ENCODE measurements around the gene TRIP10.
A peak's percentile ranks its signal among the peaks of the same experiment; 100 is the strongest.

Gene TRIP10

DNA sequence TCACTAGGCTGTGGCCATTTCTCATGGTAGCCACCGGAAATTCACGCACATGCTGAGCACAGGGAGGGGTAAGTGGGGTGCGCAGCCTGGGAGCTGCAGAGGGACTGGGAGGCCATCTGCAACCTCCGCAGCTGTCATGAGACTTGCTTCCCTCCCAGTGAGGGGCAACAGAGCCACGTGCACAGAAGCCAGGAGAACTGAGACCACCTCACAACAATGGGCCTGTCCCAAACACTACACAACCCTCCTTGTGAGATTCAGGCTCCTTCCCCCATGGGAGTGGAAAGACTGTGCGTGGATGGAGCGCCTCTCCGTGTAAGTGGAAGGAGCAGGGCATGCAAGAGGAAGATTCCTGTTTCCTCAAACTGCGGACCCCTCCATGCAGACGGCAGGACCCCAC is 27.9 kb upstream of the TRIP10 start:
- DNase-seq: no peak

- no peak for DNase-seq
These were observed 27.2 kb upstream of the TRIP10 start for GRCh38 chr19:6712231-6712630.

DNA sequence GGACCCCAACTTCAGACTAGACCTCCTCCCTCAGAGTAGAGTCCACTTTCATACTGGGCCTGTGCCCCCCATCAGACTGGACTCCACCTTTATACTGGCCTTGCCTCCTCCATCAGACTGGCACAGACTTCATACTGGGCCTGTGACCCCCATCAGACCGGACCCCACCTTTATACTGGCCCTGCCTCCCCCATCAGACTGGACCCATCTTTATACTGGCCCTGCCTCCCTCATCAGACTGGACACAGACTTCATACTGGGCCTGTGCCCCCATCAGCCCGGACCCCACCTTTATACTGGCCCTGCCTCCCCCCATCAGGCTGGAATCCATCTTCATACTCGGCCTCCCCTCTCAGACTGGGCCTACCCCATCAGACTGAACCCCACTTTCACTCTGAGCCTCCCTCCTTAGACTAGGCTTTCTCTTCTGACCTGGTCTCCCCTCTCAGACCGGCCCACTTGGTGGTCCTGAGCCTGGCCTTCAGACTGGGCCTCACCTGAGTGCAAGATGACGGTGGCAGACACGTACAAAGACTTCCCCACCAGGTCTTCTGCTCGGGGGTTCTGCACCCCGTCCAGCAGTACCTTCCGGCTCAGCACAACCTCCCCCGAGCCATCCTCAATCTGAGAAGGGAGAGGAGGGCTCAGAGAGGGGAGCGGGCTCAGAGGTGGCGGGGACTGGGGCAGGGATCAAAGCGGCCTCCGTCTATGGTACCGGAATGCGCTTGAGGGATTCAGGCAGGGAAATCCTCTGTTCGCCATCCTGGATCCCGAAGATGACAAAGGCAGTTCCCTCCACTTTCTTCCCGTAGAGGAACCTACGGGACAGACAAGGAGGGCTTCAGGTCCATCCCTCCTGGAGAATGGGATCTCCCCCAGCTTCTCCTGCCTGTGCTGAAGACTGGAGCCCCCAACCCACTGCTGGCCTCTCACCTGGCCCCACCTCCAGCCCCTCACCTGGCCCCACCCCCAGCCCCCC is 26.5 kb upstream of the TRIP10 start:
- DNase-seq: no peak

DNA sequence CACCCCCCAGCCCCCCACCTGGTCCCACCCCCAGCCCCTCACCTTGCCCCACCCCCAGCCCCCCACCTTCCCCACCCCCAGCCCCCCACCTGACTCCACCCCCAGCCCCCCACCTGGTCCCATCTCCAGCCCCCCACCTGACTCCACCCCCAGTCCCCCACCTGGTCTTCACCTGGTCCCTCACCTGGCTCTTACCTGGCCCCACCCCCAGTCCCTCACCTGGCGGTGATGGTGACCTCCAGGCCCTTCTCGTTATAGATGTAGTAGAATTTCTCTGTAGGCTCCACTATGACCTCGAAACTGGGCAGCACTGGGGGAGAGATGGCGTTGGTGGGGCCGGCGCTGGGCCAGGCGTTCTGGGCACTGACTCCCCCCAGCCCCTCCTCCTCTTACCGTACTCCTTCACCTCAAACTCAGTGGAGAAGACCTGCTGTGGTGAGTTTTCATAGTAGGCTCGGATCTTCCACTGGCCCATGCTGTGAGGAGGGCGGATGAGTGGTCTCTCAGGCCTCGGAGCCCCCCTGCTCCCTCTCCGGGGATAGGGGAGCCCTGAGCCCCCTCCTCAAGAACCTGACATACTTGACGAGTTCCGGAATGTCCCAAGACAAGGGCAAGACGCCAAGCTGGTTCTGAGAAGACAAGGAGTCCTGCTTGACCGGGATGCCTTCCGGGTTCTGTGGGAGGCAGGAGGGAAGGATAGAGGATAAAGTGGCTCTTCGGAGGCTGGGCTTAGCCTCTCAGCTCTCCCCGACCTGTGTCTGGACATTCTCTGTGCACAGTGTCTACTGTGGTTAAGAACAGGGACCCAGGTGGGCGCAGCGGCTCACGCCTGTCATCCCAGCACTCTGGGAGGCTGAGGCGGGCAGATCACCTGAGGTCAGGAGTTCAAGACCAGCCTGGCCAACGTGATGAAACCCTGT is 25.4 kb upstream of the TRIP10 start:
- no peak for DNase-seq

DNA sequence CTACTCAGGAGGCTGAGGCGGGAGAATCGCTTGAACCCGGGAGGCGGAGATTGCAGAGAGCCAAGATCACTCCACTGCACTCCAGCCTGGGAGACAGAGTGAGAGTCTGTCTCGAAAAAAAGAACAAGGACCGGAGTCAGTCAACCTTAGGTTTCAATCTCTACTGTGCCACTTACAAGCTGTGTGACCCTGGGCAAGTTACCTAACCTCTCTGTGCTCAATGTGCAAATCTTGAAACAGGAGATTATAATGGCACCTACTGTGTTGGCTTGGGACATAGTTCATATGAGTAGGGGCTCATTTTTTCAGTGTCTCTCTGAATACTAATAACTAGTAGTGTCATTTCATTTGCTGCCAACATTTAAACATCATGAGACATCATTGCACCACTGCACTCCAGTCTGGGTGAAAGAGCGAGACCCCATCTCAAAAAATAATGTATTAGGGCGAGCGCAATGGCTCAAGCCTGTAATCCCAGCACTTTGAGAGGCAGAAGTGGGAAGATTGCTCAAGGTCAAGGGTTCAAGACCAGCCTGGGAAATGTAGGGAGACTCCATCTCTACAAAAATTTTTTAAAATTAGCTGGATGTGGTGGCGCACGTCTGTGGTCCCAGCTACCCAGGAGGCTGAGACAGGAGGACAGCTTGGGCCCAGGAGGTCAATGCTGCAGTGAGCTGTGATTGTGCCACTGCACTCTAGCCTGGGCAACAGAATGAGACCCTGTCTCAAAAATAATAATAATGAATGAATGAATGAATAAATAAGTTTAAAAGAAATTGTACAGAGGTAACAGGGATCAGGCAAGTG is 24.5 kb upstream of the TRIP10 start:
- DNase-seq: no peak

GRCh38 chr19:6716610-6716970 is 22.9 kb upstream of the TRIP10 start:
- no peak for DNase-seq

DNA sequence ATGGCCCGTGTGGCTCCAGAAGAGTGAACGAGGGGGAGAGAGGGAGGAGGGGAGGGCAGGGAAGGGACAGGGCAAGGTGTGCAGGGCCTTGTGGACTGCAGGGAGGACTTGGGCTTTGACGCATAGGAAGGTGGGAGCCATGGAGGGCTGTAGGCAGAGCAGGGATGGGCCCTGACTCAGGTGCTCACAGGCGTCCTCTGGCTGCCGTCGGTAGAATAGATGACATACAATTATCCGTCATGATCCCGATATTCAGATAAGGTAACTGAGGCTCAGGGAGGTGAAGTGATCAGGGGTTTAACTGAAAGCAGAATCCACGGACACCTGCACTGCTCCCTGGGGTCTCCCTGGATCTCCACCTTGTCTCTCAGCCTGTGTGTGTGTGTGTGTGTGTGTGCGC is 22.4 kb upstream of the TRIP10 start:
- no peak for DNase-seq

DNA sequence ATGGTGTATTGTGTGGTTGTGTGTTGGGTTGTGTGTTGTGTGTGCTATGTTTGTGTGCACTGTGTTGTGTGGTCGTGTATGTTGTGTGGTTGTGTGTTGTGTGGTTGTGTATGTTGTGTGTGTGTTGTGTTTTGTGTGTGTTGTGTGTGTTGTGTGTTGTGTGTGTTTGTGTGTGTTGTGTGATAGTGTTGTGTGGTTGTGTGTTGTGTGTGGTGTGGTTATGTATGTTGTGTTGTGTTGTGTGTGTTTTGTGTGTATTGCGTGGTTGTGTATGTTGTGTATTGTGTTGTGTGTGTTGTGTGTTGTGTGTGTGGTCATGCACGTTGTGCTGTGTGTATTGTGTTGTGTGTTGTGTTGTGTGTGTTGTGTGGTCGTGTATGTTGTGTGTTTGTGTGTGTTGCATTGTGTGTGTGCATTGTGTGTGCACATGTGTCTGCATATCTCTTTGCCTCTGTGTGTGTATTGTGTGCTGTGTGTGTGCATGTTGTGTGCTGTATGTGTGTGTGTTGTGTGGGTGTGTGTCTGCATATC is 22.0 kb upstream of the TRIP10 start:
- DNase-seq: no peak

GRCh38 chr19:6718111-6718740 is 21.3 kb upstream of the TRIP10 start:
- no peak for DNase-seq

- peak in 1 of 2 experiments; percentile 10 for DNase-seq
These were observed 20.5 kb upstream of the TRIP10 start for GRCh38 chr19:6718741-6719539.

GRCh38 chr19:6719540-6719861 is 20.0 kb upstream of the TRIP10 start:
- no peak for DNase-seq

DNA sequence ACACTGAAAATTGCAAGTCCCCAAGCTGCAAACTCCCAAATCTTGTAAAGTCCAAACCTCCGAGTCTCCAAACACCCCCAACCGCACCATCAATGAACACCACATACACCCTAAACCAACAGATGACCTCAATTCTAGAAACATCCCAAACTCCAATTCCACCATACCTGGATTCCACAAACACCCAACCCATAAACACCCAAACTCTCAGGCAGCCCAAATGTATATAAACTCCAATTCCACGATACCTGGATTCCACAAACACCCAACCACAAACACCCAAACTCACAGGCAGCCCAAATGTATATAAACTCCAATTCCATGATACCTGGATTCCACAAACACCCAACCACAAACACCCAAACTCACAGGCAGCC is 19.5 kb upstream of the TRIP10 start:
- DNase-seq: no peak

DNA sequence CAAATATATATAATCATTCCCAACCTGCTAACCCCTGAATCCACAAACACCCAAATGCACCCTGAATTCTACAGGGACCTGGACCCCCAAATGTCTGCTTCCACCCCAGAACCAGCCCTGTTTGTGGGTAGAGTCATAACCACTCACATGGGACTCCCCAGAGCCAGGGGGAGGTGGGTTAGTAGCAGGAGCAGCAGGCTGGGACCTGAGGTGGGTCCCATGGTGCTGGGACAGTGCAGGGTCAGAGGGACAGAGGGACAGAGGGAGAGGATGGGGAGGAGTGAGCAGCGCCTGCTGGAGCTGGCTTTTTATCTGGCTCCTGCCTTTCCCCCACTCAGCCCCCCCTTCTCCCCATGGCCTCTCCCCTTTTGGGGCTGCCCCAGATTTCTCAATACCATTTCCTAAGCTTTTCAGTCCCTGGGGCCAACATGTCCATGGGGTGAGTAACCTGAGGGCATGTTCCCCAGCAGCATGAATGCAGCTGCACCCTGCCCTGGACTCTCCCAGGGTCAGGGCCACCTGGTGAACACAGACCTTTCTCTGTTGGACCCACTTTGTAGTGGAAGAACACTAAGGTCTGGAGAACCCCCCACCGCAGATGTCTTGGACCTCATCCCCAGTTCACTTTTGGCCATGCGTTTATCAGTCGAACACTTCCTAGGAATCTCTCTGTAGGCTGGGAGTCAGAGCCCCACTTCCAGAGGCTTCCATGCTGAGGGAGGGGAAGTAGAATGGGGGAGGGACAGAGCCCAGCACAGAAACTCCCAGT is 18.9 kb upstream of the TRIP10 start, which contains the start of gene C3:
Gene C3, minus strand, starts transcription at position 282 of the 769 bp plus-strand sequence. Its CDS starts 61 bp downstream, at position 221.
- no peak for DNase-seq

- DNase-seq: no peak
These were observed 18.4 kb upstream of the TRIP10 start for GRCh38 chr19:6721138-6721474.

- DNase-seq: no peak
These were observed 17.7 kb upstream of the TRIP10 start for GRCh38 chr19:6721773-6722172.

DNA sequence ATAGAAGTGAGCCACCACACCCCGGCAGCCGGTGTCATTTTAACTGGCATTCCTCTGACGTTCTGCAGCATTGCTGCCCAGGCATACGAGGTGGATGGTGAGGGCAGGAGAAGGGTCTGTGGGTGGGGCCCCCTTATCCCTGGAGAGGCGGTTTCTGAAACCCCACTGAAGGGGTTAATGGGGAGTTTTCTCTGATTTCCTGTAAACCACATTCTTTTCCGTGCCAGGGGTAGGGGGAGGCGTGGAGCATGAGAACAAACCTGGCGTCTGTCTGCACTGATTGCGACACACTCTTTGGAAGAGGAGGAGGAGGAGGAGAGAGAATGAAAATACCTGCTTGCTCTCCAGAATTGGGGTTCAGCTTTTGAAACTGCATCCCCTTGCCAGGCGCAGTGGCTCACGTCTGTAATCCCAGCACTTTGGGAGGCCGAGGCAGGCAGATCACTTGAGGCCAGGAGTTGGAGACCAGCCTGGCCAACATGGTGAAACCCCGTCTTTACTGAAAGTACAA is 16.3 kb upstream of the TRIP10 start:
- DNase-seq: no peak

DNA sequence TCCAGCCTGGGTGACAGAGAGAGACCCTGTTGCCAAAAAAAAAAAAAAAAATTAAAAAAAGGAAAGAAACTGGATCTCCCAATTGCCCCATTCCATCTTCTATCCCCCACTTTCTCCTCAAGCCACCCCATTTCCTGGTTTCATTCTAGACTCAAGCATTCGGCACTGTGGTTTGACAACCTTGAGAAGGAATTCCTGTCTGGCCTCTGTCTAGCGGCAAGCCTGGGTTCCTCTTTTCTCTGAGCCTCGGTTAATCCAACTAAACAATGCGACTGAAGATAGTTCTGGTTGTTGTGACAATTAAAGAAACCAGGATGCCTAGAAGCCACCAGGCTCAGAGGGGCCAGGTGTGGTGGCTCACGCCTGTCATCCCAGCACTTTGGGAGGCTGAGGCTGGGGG is 15.7 kb upstream of the TRIP10 start:
- DNase-seq: no peak

GRCh38 chr19:6724631-6725492 is 14.6 kb upstream of the TRIP10 start:
- DNase-seq: no peak

DNA sequence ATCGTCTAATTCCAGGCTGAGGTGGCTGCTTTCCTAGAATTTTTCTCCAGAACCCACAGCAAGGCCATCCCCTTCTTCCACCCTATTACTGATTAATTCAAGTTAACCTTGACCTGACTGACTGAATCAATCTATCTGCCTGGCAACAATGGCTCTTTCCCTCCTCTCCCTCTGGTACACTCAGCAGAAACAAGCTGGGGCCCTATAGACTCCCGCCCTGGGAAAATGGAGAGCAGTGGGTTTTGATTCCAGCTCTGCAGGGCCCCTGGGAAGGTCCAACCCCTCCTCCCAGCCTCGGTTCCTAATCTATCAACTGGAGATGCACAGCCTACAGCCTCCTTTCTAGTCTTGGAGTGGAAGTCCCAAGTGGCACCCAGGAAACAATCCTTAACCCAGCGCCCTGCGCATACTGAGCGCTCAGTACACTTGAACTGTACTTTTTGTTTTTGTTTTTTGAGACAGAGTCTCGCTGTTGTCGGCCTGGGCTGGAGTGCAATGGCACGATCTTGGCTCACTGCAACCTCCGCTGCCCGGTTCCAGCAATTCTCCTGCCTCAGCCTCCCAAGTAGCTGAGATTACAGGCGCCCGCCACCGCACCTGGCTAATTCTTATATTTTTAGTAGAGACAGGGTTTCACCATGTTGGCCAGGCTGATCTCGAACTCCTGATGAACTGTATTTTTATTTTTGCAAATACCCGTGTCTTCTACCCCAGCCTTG is 13.8 kb upstream of the TRIP10 start:
- DNase-seq: no peak
